Activated naive CD8-positive, alpha-beta T cell (primary cell): ENCODE data around the gene EIF4EBP3.

Experiments used
- H3K27ac Mint-ChIP-seq: one replicate; pipeline ENCODE4 v1.8.0; 2021; ENCODE audit warnings: mixed read lengths
- H3K27me3 Mint-ChIP-seq: one replicate; pipeline ENCODE4 v1.8.0; 2021; ENCODE audit warnings: mixed read lengths
- H3K36me3 Mint-ChIP-seq: one replicate; pipeline ENCODE4 v1.8.0; 2021; ENCODE audit warnings: mixed read lengths
- H3K4me1 Mint-ChIP-seq: one replicate; pipeline ENCODE4 v1.8.0; 2021; ENCODE audit warnings: low read depth, mixed read lengths
- H3K4me3 Mint-ChIP-seq: one replicate; pipeline ENCODE4 v1.8.0; 2021; ENCODE audit warnings: mild to moderate bottlenecking, mixed read lengths
- H3K9me3 Mint-ChIP-seq: one replicate; pipeline ENCODE4 v1.8.0; 2021; ENCODE audit warnings: low read depth, mixed read lengths

EIF4EBP3 gene

GRCh38 chr5:140549237-140550144 lies 2.0 kb downstream of the EIF4EBP3 start:
- Mint-ChIP-seq H3K4me3 (peak overlapping the region; percentile 90), H3K36me3 (peaks cover 6% of the 10 kb centered on the region), H3K27ac (peak overlapping the region; percentile 97), H3K9me3 (no peaks in the 10 kb centered on the region), H3K27me3 (no peaks in the 10 kb centered on the region), H3K4me1 (peaks cover 57% of the 10 kb centered on the region)

GRCh38 chr5:140550147-140551079 lies 3.0 kb downstream of the EIF4EBP3 start:
- Mint-ChIP-seq H3K36me3 (peaks cover 2% of the 10 kb centered on the region), H3K9me3 (no peaks in the 10 kb centered on the region), H3K27me3 (no peaks in the 10 kb centered on the region), H3K27ac (peak overlapping the region; percentile 97), H3K4me3 (peak overlapping the region; percentile 46), H3K4me1 (peaks cover 66% of the 10 kb centered on the region)

- peaks cover 5% of the 10 kb centered on the region for H3K36me3 Mint-ChIP-seq
- H3K9me3 Mint-ChIP-seq = no peaks in the 10 kb centered on the region
Measured at GRCh38 chr5:140551872-140552271, 4.4 kb downstream of the EIF4EBP3 start.

GRCh38 chr5:140553657-140554056 lies 6.2 kb downstream of the EIF4EBP3 start:
- H3K27ac Mint-ChIP-seq = peak overlapping the region; percentile 94
- H3K27me3 Mint-ChIP-seq = no peaks in the 10 kb centered on the region
- H3K36me3 Mint-ChIP-seq = peaks cover 5% of the 10 kb centered on the region
- peak overlapping the region; percentile 75 for H3K4me3 Mint-ChIP-seq
- peaks cover 66% of the 10 kb centered on the region for H3K4me1 Mint-ChIP-seq
- no peaks in the 10 kb centered on the region for H3K9me3 Mint-ChIP-seq

More at GRCh38 chr5:140551872-140552271, 4.4 kb downstream of the EIF4EBP3 start:
- Mint-ChIP-seq H3K4me1 (peaks cover 75% of the 10 kb centered on the region), H3K27me3 (no peaks in the 10 kb centered on the region), H3K4me3 (no peak overlapping the region), H3K27ac (peak overlapping the region; percentile 80)

GRCh38 chr5:140554454-140554853 lies 7.0 kb downstream of the EIF4EBP3 start:
- peaks cover 5% of the 10 kb centered on the region for H3K36me3 Mint-ChIP-seq
- peak overlapping the region; percentile 75 for H3K4me3 Mint-ChIP-seq
- no peaks in the 10 kb centered on the region for H3K27me3 Mint-ChIP-seq
- peak overlapping the region; percentile 94 for H3K27ac Mint-ChIP-seq
- H3K4me1 Mint-ChIP-seq = peaks cover 58% of the 10 kb centered on the region
- H3K9me3 Mint-ChIP-seq = no peaks in the 10 kb centered on the region

- Mint-ChIP-seq H3K27me3 (no peaks in the 10 kb centered on the region), H3K4me3 (peak overlapping the region; percentile 87), H3K27ac (peak overlapping the region; percentile 85), H3K36me3 (peaks cover 3% of the 10 kb centered on the region), H3K9me3 (no peaks in the 10 kb centered on the region), H3K4me1 (peaks cover 51% of the 10 kb centered on the region)
Measured at GRCh38 chr5:140555747-140556312, 8.4 kb downstream of the EIF4EBP3 start.

- H3K36me3 Mint-ChIP-seq = peaks cover 3% of the 10 kb centered on the region
- peak overlapping the region; percentile 87 for H3K4me3 Mint-ChIP-seq
- peaks cover 47% of the 10 kb centered on the region for H3K4me1 Mint-ChIP-seq
- no peaks in the 10 kb centered on the region for H3K9me3 Mint-ChIP-seq
- no peaks in the 10 kb centered on the region for H3K27me3 Mint-ChIP-seq
- peak overlapping the region; percentile 85 for H3K27ac Mint-ChIP-seq
Measured at GRCh38 chr5:140556438-140556837, 9.0 kb downstream of the EIF4EBP3 start.

GRCh38 chr5:140557136-140557805 lies 9.8 kb downstream of the EIF4EBP3 start, which contains the start of gene SRA1:
TSS of gene SRA1 (minus strand) at chr5:140557473. CDS start at chr5:140557452, 21 bp downstream.
- peaks cover 45% of the 10 kb centered on the region for H3K4me1 Mint-ChIP-seq
- peaks cover 3% of the 10 kb centered on the region for H3K36me3 Mint-ChIP-seq
- no peaks in the 10 kb centered on the region for H3K27me3 Mint-ChIP-seq
- peak within 1 kb of the TSS; percentile 85 for H3K27ac Mint-ChIP-seq
- no peaks in the 10 kb centered on the region for H3K9me3 Mint-ChIP-seq
- peak within 1 kb of the TSS; percentile 87 for H3K4me3 Mint-ChIP-seq

- Mint-ChIP-seq H3K4me1 (peaks cover 46% of the 10 kb centered on the region), H3K36me3 (peaks cover 3% of the 10 kb centered on the region), H3K27me3 (no peaks in the 10 kb centered on the region), H3K9me3 (no peaks in the 10 kb centered on the region), H3K4me3 (peak overlapping the region; percentile 87), H3K27ac (peak overlapping the region; percentile 85)
Measured at GRCh38 chr5:140557965-140558364, 10.5 kb downstream of the EIF4EBP3 start.

GRCh38 chr5:140558542-140558941 lies 11.1 kb downstream of the EIF4EBP3 start:
- peaks cover 43% of the 10 kb centered on the region for H3K4me1 Mint-ChIP-seq
- no peak overlapping the region for H3K27ac Mint-ChIP-seq
- no peaks in the 10 kb centered on the region for H3K27me3 Mint-ChIP-seq
- H3K36me3 Mint-ChIP-seq = peaks cover 3% of the 10 kb centered on the region
- no peak overlapping the region for H3K4me3 Mint-ChIP-seq
- no peaks in the 10 kb centered on the region for H3K9me3 Mint-ChIP-seq

- no peak overlapping the region for H3K4me3 Mint-ChIP-seq
- H3K27me3 Mint-ChIP-seq = no peaks in the 10 kb centered on the region
- H3K27ac Mint-ChIP-seq = peak overlapping the region; percentile 34
- peaks cover 3% of the 10 kb centered on the region for H3K36me3 Mint-ChIP-seq
- no peaks in the 10 kb centered on the region for H3K9me3 Mint-ChIP-seq
- peaks cover 34% of the 10 kb centered on the region for H3K4me1 Mint-ChIP-seq
Measured at GRCh38 chr5:140560227-140560626, 12.8 kb downstream of the EIF4EBP3 start.

- Mint-ChIP-seq H3K4me1 (peaks cover 34% of the 10 kb centered on the region), H3K27me3 (no peaks in the 10 kb centered on the region), H3K27ac (no peak overlapping the region), H3K36me3 (peaks cover 3% of the 10 kb centered on the region), H3K9me3 (no peaks in the 10 kb centered on the region), H3K4me3 (no peak overlapping the region)
Measured at GRCh38 chr5:140561753-140562523, 14.5 kb downstream of the EIF4EBP3 start.

GRCh38 chr5:140563596-140563995 lies 16.1 kb downstream of the EIF4EBP3 start:
- Mint-ChIP-seq H3K4me3 (peak overlapping the region; percentile 91), H3K27ac (peak overlapping the region; percentile 92), H3K27me3 (no peaks in the 10 kb centered on the region), H3K36me3 (peaks cover 3% of the 10 kb centered on the region), H3K4me1 (peaks cover 45% of the 10 kb centered on the region), H3K9me3 (no peaks in the 10 kb centered on the region)
